HEK293 (cell line): Measurements from ENCODE around the gene NEU1.
"Not testable (repeated sequence)": the region's sequence is repeated elsewhere in the genome, so short reads cannot be mapped to it uniquely, and the experiment has no call there.

ENCODE experiments used
- CTCF ChIA-PET: fragments of 350-600 bp; formaldehyde crosslinking; extraction: SDS; loops from one replicate; lab custom pipeline; 2021; ENCODE audit warnings: antibody characterized with exemption; lab: Yijun Ruan, JAX
- POLR2A ChIA-PET: fragments of 300-600 bp; formaldehyde crosslinking; extraction: SDS; loops from one replicate; lab custom pipeline; 2020; ENCODE audit warnings: antibody characterized with exemption, inconsistent platforms; lab: Yijun Ruan, JAX
- H3K27ac ChIP-seq: fragments of 200-500 bp; sonication (Bioruptor generic); 2 replicates; pipeline ENCODE4 v1.5.1; 2014; ENCODE audit warnings: low read depth, low read length, control low read depth, inconsistent platforms; ENCODE audit errors: extremely low read depth
- H3K36me3 ChIP-seq, 2 experiments: fragments of 200-500 bp in 1 of 2; sonication (Bioruptor generic) in 1 of 2; 1 replicate in 1 of 2; 2 replicates in 1 of 2; pipeline ENCODE4 v1.5.1; 2014 to 2017; ENCODE audit warnings: inconsistent platforms in 2 of 2, low read length in 2 of 2; ENCODE audit not compliant: control insufficient read depth in 2 of 2, insufficient read depth in 1 of 2
- H3K4me1 ChIP-seq: fragments of 200-500 bp; sonication (Bioruptor generic); 2 replicates; pipeline ENCODE4 v1.5.1; 2014; ENCODE audit warnings: mild to moderate bottlenecking, low read length, inconsistent platforms; ENCODE audit not compliant: control insufficient read depth, insufficient read depth
- H3K4me3 ChIP-seq: 2 replicates; pipeline ENCODE4 v1.5.1; 2011; ENCODE audit warnings: low read depth, mild to moderate bottlenecking, control low read depth, low read length, moderate library complexity
- H3K9me3 ChIP-seq: fragments of 200-500 bp; sonication (Bioruptor generic); 2 replicates; pipeline ENCODE4 v1.5.1; 2014; ENCODE audit warnings: low read depth, low read length, inconsistent platforms; ENCODE audit not compliant: control insufficient read depth, insufficient read depth
- HOXA7 ChIP-seq: sonication (generic); formaldehyde crosslinking; IDR thresholded peaks from 2 replicates; pipeline ENCODE4 v1.8.1; 2022; ENCODE audit warnings: missing genetic modification reagents, borderline replicate concordance
- HOXD13 ChIP-seq: sonication (generic); formaldehyde crosslinking; IDR thresholded peaks from 2 replicates; pipeline ENCODE4 v1.8.0; 2022; ENCODE audit warnings: missing genetic modification reagents, borderline replicate concordance
- SCRT1 ChIP-seq: fragments of 450-650 bp; formaldehyde crosslinking; IDR thresholded peaks from 2 replicates; pipeline ENCODE4 v1.5.1; 2016; ENCODE audit warnings: missing biosample characterization, missing genetic modification characterization, borderline replicate concordance
- ZBTB8A ChIP-seq: fragments of 450-650 bp; formaldehyde crosslinking; IDR thresholded peaks from 2 replicates; pipeline ENCODE4 v1.5.1; 2016; ENCODE audit warnings: missing biosample characterization, missing genetic modification characterization
- ZNF114 ChIP-seq: fragments of 450-650 bp; formaldehyde crosslinking; IDR thresholded peaks from 2 replicates; pipeline ENCODE4 v1.5.0; 2017; ENCODE audit warnings: missing biosample characterization, missing genetic modification characterization
- ZNF121 ChIP-seq: fragments of 450-650 bp; formaldehyde crosslinking; IDR thresholded peaks from 2 replicates; pipeline ENCODE4 v1.5.1; 2016; ENCODE audit warnings: missing biosample characterization, missing genetic modification characterization
- ZNF2 ChIP-seq: fragments of 450-650 bp; formaldehyde crosslinking; IDR thresholded peaks from 2 replicates; pipeline ENCODE4 v1.5.1; 2016; ENCODE audit warnings: missing biosample characterization, missing genetic modification characterization
- ZNF221 ChIP-seq: fragments of 450-650 bp; formaldehyde crosslinking; IDR thresholded peaks from 2 replicates; pipeline ENCODE4 v1.5.1; 2017; ENCODE audit warnings: missing biosample characterization, missing genetic modification characterization, borderline replicate concordance
- ZNF426 ChIP-seq: fragments of 450-650 bp; formaldehyde crosslinking; IDR thresholded peaks from 2 replicates; pipeline ENCODE4 v1.5.1; 2017; ENCODE audit warnings: missing biosample characterization, missing genetic modification characterization, mild to moderate bottlenecking, inconsistent platforms, moderate library complexity
- ZNF521 ChIP-seq: fragments of 450-650 bp; formaldehyde crosslinking; IDR thresholded peaks from 2 replicates; pipeline ENCODE4 v1.5.1; 2017; ENCODE audit warnings: missing biosample characterization, mild to moderate bottlenecking, missing genetic modification characterization
- ZNF585B ChIP-seq: fragments of 450-650 bp; formaldehyde crosslinking; IDR thresholded peaks from 2 replicates; pipeline ENCODE4 v1.5.1; 2016; ENCODE audit warnings: missing biosample characterization, missing genetic modification characterization
- ZNF621 ChIP-seq: fragments of 450-650 bp; formaldehyde crosslinking; IDR thresholded peaks from 2 replicates; pipeline ENCODE4 v1.5.1; 2017; ENCODE audit warnings: missing biosample characterization, missing genetic modification characterization
- ZNF623 ChIP-seq: fragments of 450-650 bp; formaldehyde crosslinking; IDR thresholded peaks from 2 replicates; pipeline ENCODE4 v1.5.1; 2016; ENCODE audit warnings: missing biosample characterization, missing genetic modification characterization
- ZNF629 ChIP-seq: fragments of 450-650 bp; formaldehyde crosslinking; IDR thresholded peaks from 2 replicates; pipeline ENCODE4 v1.5.1; 2017; ENCODE audit warnings: missing biosample characterization, missing genetic modification characterization
- ZNF677 ChIP-seq: fragments of 450-650 bp; IDR thresholded peaks from 2 replicates; pipeline ENCODE4 v1.5.0; 2018; ENCODE audit warnings: missing biosample characterization, mild to moderate bottlenecking, missing genetic modification characterization, moderate library complexity
- ZNF704 ChIP-seq: fragments of 450-650 bp; formaldehyde crosslinking; IDR thresholded peaks from 2 replicates; pipeline ENCODE4 v1.5.1; 2016; ENCODE audit warnings: missing biosample characterization, missing genetic modification characterization
- ZNF830 ChIP-seq: fragments of 450-650 bp; IDR thresholded peaks from 2 replicates; pipeline ENCODE4 v1.5.0; 2018; ENCODE audit warnings: missing biosample characterization, missing genetic modification characterization, low read depth, mild to moderate bottlenecking, moderate library complexity

NEU1 gene

GRCh38 chr6:31842053-31842452 lies 20.6 kb downstream of the NEU1 start:
- no peak overlapping the region for H3K4me3 ChIP-seq
- H3K27ac ChIP-seq = no peak overlapping the region
- no peaks in the 10 kb centered on the region for H3K9me3 ChIP-seq
- H3K36me3 ChIP-seq = peaks cover 40 to 41% of the 10 kb centered on the region in 2 experiments
- ChIA-PET POLR2A (interaction anchor here (1.4 to 12.5 kb wide), 3 partner anchors 11 to 21 kb away, joined by 4 to 125 read pairs (median 13); partner anchors contain the start of gene NEU1), CTCF (interaction anchor here (0.6 kb wide), 1 partner anchor 107 kb away, joined by 4 read pairs; no protein-coding TSS in a partner anchor)
- TF ChIP-seq ZNF621 (tag by site-specific recombination) (no peak), ZNF830 (tag by site-specific recombination) (no peak), ZNF623 (tag by site-specific recombination) (no peak), ZNF114 (no peak), HOXD13 (CRISPR knock-in tag) (no peak), ZNF426 (no peak), ZNF677 (tag by site-specific recombination) (no peak), ZNF221 (tag by site-specific recombination) (no peak), HOXA7 (CRISPR knock-in tag) (no peak), SCRT1 (no peak), ZNF629 (tag by site-specific recombination) (no peak), ZNF521 (no peak), ZBTB8A (no peak), ZNF704 (tag by site-specific recombination) (no peak), ZNF585B (tag by site-specific recombination) (no peak)
- peaks cover 1% of the 10 kb centered on the region; the same call in 1 of the 2 replicates for H3K4me1 ChIP-seq

- H3K36me3 ChIP-seq = peaks cover 47 to 52% of the 10 kb centered on the region in 2 experiments
- not testable (repeated sequence) for H3K9me3 ChIP-seq, H3K4me3 ChIP-seq, H3K4me1 ChIP-seq, H3K27ac ChIP-seq
- CTCF ChIA-PET = interaction anchor here (0.7 to 1.4 kb wide), 4 partner anchors 24 to 133 kb away, joined by 3 read pairs; a partner anchor contains a TSS
- POLR2A ChIA-PET = interaction anchor here (0.5 to 12.5 kb wide), 9 partner anchors 13 to 1778 kb away, joined by 3 to 125 read pairs (median 4); partner anchors contain the start of genes DXO, HSPA1B, NEU1 and POLR1H
Measured at GRCh38 chr6:31839779-31840126, 22.9 kb downstream of the NEU1 start.

GRCh38 chr6:31838968-31839367 lies 23.7 kb downstream of the NEU1 start:
- CTCF ChIA-PET = interaction anchor here (0.6 to 1.5 kb wide), 7 partner anchors 32 to 133 kb away, joined by 3 to 10 read pairs (median 4); partner anchors contain the start of genes LSM2 and VARS1
- TF ChIP-seq ZNF2 (tag by site-specific recombination) = no peak
- TF ChIP-seq ZNF121 (tag by site-specific recombination) = 0 out of 2 replicates have a peak, but pooled peaks have one; percentile 17
- TF ChIP-seq, all 188 proteins: peak for 1
- no peak overlapping the region for H3K4me3 ChIP-seq
- no peaks in the 10 kb centered on the region for H3K9me3 ChIP-seq
- POLR2A ChIA-PET = interaction anchor here (1.3 to 12.5 kb wide), 6 partner anchors 12 to 133 kb away, joined by 3 to 125 read pairs (median 8); partner anchors contain the start of genes DXO, HSPA1A, HSPA1B and HSPA1L
- peaks cover 9% of the 10 kb centered on the region for H3K4me1 ChIP-seq
- peaks cover 47 to 52% of the 10 kb centered on the region in 2 experiments for H3K36me3 ChIP-seq
- no peak overlapping the region for H3K27ac ChIP-seq

GRCh38 chr6:31838114-31838553 lies 24.5 kb downstream of the NEU1 start:
- not testable (repeated sequence) for H3K4me3 ChIP-seq, H3K4me1 ChIP-seq, H3K9me3 ChIP-seq, H3K27ac ChIP-seq
- peaks cover 47 to 52% of the 10 kb centered on the region in 2 experiments for H3K36me3 ChIP-seq
- ChIA-PET POLR2A (interaction anchor here (0.5 to 12.5 kb wide), 5 partner anchors 11 to 31 kb away, joined by 4 to 125 read pairs (median 10); partner anchors contain the start of genes HSPA1A, HSPA1B, HSPA1L and LSM2), CTCF (interaction anchor here (0.6 to 1.5 kb wide), 4 partner anchors 15 to 69 kb away, joined by 3 to 10 read pairs (median 5); partner anchors contain the start of genes LSM2 and VARS1)
